Measurements from ENCODE around the gene OPN1MW3.
"Not testable (repeated sequence)": the region's sequence is repeated elsewhere in the genome, so short reads cannot be mapped to it uniquely, and the experiment has no call there.

Gene OPN1MW3

GRCh38 chrX:154294791-154295574, 37.6 kb downstream of the OPN1MW3 start, which contains the start of gene TEX28:
TSS of gene TEX28 (minus strand) at chrX:154295124. CDS start at chrX:154292117, 3,007 bp downstream.
- no peak within 1 kb of the TSS for H3K4me3 ChIP-seq (ENCODE audit: low read length)
- no peak for TF ChIP-seq CTCF (conservative IDR thresholded peaks at IDR 0.05; ENCODE audit: low read depth, low read length)
- DNase-seq (ENCODE audit: low read depth), result no peak

DNA sequence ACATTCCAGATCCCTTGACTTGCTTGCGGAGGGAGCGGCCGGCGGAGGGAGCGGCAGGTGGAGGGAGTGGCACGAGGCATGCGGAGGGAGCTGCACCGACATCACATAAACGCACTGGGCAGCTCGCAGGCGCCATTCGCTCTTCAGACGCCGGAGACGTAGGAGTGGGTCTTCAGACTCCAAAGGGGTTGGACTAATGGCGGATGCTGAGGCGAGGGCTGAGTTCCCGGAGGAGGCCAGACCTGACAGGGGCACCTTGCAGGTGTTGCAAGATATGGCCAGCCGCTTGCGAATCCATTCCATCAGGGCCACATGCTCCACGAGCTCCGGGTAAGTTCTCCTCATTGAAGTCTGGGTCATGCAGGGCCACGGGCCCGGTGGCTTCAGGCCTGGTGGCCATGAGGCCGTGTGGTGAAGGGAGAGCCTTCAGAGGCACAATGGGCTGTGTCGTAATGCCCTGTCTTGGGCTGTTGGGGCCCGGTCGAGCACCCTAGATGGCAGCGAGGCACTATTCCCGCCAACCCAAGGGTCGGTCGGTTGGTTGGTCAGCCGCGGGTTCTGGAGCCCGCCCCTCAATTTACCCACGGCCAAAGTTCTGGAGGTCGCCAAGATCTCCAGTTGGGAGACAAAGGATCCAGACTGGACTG, 38.4 kb downstream of the OPN1MW3 start, which contains the start of gene TKTL1:
TSS of gene TKTL1 (plus strand) at position 132 of the 647 bp plus-strand sequence. CDS start at position 197, 65 bp downstream.
- no peak within 1 kb of the TSS for H3K4me3 ChIP-seq (ENCODE audit: low read length)
- DNase-seq (ENCODE audit: low read depth), result no peak
- no peak for TF ChIP-seq CTCF (conservative IDR thresholded peaks at IDR 0.05; ENCODE audit: low read depth, low read length)

DNA sequence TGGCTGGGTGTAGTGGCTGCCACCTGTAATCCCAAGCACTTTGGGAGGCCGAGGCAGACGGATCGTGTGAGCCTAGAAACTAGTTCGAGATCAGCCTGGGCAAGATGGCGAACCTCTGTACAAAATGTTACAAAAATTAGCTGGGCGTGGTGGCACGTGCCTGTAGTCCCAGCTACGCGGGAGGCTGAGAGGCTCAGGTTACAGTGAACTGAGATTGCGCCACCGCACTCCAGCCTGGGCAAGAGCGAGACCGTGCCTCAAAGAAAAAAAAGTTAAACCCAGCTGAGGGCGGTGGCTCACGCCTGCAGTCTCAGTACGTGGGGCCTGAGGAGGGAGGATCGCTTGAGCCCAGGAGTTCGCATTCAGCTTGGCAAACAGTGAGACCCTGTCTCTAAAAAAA, 39.3 kb downstream of the OPN1MW3 start:
- no peak for DNase-seq (ENCODE audit: low read depth)
- no peak for TF ChIP-seq CTCF (conservative IDR thresholded peaks at IDR 0.05; ENCODE audit: low read depth, low read length)
- H3K4me3 ChIP-seq (ENCODE audit: low read length), result no peak overlapping the region

- TF ChIP-seq CTCF (conservative IDR thresholded peaks at IDR 0.05; ENCODE audit: low read depth, low read length), result no peak
- no peak for DNase-seq (ENCODE audit: low read depth)
- H3K4me3 ChIP-seq (ENCODE audit: low read length), result no peak overlapping the region
Measured at GRCh38 chrX:154298312-154298711, 40.9 kb downstream of the OPN1MW3 start.

DNA sequence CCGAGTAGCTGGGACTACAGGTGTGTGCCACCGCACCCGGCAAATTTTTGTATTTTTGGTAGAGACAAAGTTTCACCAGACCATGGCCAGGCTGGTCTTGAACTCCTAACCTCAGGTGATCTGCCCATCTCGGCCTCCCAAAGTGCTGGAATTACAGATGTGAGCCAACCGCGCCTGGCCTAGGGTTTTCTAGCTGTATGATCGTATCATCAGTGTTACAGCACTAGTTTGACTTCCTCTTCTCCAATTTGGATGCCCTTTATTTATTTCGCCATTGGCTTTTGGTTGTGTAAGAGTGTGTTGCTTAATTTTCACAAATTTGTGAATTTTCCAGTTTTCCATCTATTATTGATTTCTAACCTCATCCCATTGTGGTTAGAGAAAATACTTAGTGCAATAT, 43.4 kb downstream of the OPN1MW3 start:
- DNase-seq (ENCODE audit: low read depth), result no peak
- TF ChIP-seq CTCF (conservative IDR thresholded peaks at IDR 0.05; ENCODE audit: low read depth, low read length), result no peak
- H3K4me3 ChIP-seq (ENCODE audit: low read length), result no peak overlapping the region

DNA sequence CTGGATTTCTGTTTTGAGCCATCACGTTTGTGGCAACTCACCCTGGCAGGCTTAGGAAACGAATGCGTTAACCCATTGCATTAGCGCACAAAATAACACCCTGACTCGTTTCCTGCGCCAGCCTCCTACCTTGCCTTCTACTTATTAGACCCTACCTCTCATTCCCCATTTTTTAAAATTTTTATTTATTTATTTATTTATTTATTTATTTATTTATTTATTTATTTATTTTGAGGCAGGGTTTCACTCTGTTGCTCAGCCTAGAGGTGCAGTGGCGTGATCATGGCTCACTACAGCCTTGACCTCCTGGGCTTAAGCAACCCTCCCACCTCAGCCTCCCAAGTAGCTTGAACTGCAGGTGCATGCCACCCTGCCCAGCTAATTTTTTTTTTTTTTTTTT, 45.6 kb downstream of the OPN1MW3 start:
- not testable (repeated sequence) for H3K4me3 ChIP-seq (ENCODE audit: low read length); DNase-seq (ENCODE audit: low read depth)

GRCh38 chrX:154303476-154303875, 46.1 kb downstream of the OPN1MW3 start:
- H3K4me3 ChIP-seq (ENCODE audit: low read length), result no peak overlapping the region
- DNase-seq (ENCODE audit: low read depth), result no peak
- no peak for TF ChIP-seq CTCF (conservative IDR thresholded peaks at IDR 0.05; ENCODE audit: low read depth, low read length)

Data from retinal pigment epithelial cell (primary cell).